HG02884 (cell line): ENCODE measurements around the gene PRRT1.
"Not testable (repeated sequence)": the region's sequence is repeated elsewhere in the genome, so short reads cannot be mapped to it uniquely, and the experiment has no call there.

Source experiments
- ATAC-seq: cut with Tn5 transposase; IDR thresholded peaks from one replicate; pipeline ENCODE4 v1.9.1; 2021; ENCODE audit warnings: mild to moderate bottlenecking, moderate library complexity; ENCODE audit not compliant: unreplicated experiment

Gene PRRT1

GRCh38 chr6:32152769-32153563 lies 1.2 kb upstream of the PRRT1 start:
- ATAC-seq: no peak

GRCh38 chr6:32151181-32151862 lies 417 bp downstream of the PRRT1 start:
- no peak for ATAC-seq

GRCh38 chr6:32149932-32150870 lies 1.5 kb downstream of the PRRT1 start:
- ATAC-seq: no peak

- no peak for ATAC-seq
Observed at GRCh38 chr6:32149092-32149755, 2.5 kb downstream of the PRRT1 start.

GRCh38 chr6:32148289-32149091 lies 3.2 kb downstream of the PRRT1 start:
- ATAC-seq: no peak

GRCh38 chr6:32147401-32148132 lies 4.2 kb downstream of the PRRT1 start:
- no peak for ATAC-seq

- no peak for ATAC-seq
Observed at GRCh38 chr6:32146687-32147086, 5.1 kb downstream of the PRRT1 start.

- no peak for ATAC-seq
Observed at GRCh38 chr6:32146287-32146686, 5.5 kb downstream of the PRRT1 start.

- ATAC-seq: not testable (repeated sequence)
Observed at GRCh38 chr6:32144238-32144637, 7.5 kb downstream of the PRRT1 start.

- ATAC-seq: no peak
Observed at GRCh38 chr6:32140420-32141046, 11.2 kb downstream of the PRRT1 start.

GRCh38 chr6:32139590-32139989 lies 12.1 kb downstream of the PRRT1 start:
- ATAC-seq: no peak

- no peak for ATAC-seq
Observed at GRCh38 chr6:32137454-32137853, 14.3 kb downstream of the PRRT1 start.

GRCh38 chr6:32133786-32134185 lies 18.0 kb downstream of the PRRT1 start:
- no peak for ATAC-seq

GRCh38 chr6:32132110-32132509 lies 19.6 kb downstream of the PRRT1 start:
- no peak for ATAC-seq

- ATAC-seq: no peak
Observed at GRCh38 chr6:32131439-32131948, 20.2 kb downstream of the PRRT1 start.

GRCh38 chr6:32129297-32130088 lies 22.2 kb downstream of the PRRT1 start:
- ATAC-seq: no peak

- no peak for ATAC-seq
Observed at GRCh38 chr6:32128751-32129296, 22.9 kb downstream of the PRRT1 start.
